Measurements from ENCODE around the gene C2orf42.
"Not testable (repeated sequence)": the region's sequence is repeated elsewhere in the genome, so short reads cannot be mapped to it uniquely, and the experiment has no call there.

The C2orf42 gene

DNA sequence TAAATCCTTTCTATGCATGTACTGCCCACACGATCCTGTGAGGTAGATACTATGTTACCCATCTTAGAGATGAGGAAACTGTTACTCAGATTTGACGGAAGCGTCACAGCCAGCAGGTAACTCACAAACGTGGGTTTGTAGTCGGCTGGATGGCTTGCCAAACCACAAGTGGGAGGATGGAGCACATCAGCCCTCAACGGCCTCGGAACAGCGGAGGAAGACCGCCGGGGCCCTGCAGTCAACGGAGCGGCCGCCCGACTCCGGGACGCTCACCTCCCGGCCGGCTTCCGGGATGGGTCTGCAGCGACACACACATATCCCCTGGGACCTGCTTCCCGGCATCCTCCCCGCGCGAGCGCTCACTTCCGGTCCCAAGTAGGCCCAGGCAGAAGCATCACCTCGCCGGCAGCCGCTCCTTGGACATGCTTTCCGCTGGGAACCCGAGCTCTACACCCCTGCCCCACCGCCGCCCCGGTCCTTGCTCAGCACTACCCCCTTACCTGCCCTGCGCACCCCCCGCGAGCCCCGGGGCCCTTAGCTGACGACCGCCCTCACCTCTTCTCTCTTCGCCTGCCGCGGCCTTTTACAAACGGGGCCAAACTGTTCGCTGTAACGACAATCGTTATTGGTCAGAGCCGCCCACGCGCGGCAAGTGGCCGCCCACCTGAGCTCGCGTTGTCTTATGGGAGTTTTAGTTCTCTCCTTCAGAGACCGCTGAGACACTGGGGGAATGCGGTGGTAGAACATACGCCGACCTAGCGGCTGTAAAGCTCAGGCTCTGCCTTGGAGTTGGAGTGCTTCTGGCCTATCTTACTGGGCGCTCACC lies at the start of gene C2orf42:
Gene C2orf42 (minus strand): TSS at position 602 of the 826 bp plus-strand sequence. CDS start 9,034 bp downstream, outside the sequence.
- DNase-seq (ENCODE audit: low read depth, low spot score) = peak; percentile 95

DNA sequence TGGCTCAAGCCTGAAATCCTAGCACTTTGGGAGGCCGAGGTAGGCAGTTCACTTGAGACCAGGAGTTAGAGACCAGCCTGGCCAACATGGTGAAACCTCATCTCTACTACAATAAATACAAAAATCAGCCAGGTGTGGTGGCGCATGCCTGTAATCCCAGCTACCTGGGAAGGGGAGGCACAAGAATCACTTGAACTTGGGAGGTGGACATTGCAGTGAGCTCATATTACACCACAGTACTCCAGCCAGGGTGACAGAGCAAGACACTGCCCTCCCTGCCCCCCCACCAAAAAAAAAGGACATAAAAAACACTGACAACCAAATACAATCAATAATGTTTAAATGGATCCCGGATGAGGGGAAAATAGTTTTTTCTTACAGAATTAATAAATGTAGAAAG lies 49.8 kb upstream of the C2orf42 start:
- DNase-seq (ENCODE audit: low read depth, low spot score) = no peak

DNA sequence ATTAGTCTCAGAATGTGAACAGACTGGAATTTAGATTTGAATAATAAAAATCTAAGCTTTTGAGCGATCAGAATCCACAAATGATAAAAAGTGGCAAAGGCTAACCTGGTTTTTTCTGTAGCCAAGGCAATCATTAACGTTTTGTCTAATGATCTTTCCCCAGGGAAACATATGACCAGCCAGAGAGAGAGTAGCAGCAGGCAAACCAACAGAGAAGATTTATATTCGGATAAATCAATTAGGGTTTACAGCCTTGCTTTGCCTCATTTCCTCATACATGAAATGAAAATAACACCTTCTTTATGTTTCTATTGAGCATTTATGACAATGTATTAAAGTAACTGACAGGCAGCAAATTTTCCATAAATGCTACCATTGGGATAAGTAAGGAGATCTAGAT lies 43.1 kb upstream of the C2orf42 start:
- no peak for DNase-seq (ENCODE audit: low read depth, low spot score)

DNA sequence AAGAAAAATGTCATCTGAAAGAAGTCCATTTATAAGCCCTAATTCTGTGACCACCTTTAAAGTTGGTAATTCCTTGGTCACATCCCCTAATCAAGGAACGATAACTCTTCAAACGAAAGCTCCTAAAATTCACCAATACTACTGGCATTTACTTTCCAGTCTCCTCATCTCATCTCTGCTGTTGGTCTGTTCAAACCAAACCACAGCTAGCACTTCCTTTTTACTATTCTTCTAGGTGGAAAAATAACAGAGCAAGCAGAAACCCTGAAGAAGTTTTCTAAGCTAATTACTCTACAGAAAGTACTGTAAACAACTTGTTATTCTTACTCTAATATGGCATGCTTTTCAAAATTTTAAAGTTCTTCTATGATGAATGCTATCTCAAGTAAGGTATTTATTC lies 36.0 kb upstream of the C2orf42 start:
- DNase-seq (ENCODE audit: low read depth, low spot score) = no peak

DNA sequence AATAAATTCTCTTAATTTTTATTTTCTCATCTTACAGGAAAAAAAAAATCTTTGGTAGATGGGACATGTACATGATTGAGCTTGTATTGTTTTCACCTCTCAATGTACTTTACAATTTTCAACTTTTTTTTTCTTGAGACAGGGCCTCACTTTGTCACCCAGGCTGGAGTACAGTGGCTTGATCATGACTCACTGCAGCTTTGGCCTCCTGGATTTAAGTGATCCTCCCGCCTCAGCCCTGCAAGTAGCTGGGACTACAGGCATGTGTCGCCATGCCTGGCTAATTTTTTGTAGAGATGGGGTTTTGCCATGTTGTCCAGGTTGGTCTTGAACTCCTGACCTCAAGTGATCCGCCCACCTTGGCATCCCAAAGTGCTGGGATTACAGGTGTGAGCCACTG lies 32.5 kb upstream of the C2orf42 start:
- not testable (repeated sequence) for DNase-seq (ENCODE audit: low read depth, low spot score)

DNA sequence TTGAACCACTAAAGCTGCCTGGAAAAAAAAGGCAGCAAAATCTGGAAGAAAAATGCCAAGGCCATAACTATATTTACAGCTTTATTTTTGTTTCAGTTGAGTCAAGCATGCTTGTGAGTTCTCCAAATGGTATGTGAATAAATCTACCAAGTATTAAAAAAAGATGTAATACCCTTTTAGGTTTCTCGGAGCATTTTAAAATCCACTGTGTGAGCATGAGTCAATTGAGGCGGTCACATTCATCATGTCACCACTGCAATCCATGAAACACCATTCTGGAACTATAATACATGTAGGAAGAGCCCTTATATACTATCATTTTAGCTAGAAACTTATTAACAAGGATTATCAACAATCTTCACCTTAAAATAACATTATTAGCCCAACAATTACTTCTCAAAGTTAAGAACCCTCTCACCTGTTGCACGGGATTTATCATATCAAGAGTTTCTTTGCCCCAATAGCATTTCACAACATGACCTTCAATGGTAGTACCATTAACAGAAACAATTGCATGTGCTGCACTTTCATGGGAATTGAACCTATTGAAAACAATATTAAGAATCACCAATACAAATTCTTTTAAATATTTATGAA lies 24.2 kb upstream of the C2orf42 start:
- DNase-seq (ENCODE audit: low read depth, low spot score) = no peak

DNA sequence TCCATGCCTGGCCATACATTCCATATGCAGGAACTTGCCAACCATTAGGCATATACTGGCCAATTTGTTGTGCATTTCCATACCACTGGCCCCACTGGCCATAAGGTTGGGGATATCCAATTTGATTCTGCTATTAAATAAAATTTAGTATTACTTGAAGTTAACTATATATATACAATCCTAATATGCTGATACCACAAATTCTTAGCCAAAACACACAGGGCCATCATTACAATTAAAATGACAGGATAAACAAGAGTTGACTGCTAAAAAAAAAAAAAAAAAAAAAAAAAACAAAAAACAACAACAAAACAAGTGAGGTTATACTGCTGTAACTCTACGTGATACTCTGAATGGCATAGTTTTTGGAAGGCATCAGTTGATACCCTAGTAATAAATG lies 23.5 kb upstream of the C2orf42 start:
- no peak for DNase-seq (ENCODE audit: low read depth, low spot score)

DNA sequence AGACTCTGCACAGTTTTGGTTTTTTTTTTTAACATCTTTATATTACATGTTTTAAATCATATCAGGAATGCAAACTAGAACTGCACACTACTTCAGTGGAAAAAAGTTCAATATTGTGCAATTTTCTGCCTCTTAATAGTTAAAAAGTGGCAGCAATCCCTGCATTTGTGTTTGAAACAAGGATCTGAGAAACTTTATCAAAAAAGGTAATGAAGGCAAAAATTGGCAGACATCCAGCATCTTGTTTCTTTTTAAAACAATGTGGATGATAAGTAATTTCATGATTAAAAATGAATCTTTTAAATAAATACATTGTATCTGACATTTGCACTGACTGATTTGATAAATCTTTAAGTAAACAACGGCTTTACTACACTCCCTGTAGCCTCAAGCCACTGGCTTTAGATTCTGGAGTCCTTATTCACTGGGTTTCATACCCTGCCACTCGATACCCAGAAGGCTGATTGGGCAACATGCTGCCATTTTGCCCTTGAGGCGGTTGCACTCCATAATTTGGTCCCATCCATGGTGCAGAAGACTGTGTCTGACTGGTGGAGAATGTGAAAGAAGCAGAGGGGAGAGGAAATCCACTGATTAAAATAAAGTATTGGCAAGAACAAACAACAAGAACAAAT lies 21.6 kb upstream of the C2orf42 start:
- no peak for DNase-seq (ENCODE audit: low read depth, low spot score)

DNA sequence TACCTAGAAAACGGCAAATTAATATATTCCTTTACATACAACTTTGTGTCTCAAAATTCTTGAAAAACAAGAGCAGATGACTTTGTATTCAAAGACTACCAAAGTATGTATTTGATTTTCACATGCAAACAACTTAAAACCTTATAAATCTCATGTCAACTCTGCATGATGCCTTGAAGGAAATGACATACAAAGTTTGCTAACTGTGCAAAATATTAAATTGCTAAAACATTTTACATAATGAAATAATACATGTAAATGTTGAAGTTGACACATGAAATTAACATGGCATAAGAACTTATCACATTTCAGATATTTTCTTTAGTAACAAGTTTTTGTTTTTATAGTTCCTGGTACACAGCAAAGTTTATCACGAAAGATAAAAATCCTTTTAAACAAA lies 20.8 kb upstream of the C2orf42 start:
- no peak for DNase-seq (ENCODE audit: low read depth, low spot score)

DNA sequence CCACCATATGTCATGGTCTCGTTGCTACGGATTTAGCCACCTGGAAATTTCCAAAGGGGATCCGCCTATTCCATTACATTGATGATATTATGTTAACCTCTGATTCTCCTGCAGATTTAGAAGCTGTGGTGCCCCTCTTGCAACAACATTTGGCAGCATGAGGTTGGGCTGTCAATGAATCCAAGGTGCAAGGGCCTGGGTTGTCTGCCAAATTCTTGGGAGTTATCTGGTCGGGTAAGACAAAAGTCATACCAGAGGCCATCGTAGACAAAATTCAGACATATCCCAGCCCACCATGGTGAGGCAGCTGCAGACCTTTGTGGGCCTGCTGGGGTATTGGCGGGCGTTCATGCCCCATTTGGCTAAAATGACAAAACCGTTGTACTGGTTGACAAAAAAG lies 13.6 kb upstream of the C2orf42 start:
- no peak for DNase-seq (ENCODE audit: low read depth, low spot score)

DNA sequence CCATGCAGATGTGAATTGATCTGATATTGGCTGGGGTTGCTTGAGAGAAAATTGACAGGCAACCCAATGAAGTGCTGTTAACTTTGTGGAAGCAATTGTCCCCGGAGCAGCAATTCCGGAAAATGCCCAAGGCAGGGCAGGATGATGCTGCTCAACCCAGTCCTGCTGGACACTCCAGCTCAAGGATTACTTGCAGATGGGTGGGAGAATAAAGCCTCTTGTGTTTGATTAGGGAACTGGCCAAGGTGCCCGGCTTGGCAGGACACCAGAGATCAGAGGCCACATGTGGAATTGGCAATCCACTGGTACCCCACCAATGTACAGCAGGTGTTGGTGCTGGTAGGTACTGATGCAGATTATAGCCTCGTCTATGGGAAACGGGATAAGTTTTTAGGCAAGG lies 12.3 kb upstream of the C2orf42 start:
- DNase-seq (ENCODE audit: low read depth, low spot score) = no peak

DNA sequence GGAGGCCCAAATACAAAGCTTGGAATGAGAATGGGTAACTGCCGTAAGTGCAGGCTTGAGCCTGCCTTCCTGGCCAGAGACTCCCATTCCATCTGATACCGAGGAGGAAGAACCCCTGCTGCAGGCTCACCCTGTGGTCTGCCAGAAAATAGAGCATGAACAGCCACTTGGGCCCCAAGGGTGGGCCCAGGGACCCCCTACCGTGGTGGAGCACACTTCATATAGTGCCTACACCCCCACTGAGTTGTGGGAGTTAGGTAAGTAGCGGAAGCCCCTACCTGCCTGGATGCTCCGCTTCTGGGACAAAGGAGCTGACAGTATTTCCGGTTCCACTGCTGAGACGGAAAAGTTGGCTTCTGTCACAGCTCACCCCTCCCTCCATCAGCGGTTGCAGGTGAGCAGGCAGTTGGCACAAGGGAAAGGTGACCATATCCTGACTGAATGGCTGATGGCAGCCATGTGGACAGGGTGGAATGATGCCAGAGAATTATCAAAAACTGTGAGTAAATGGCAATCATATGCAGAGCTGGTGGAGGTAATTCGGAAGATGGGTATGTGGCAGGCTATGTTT lies 11.5 kb upstream of the C2orf42 start:
- no peak for DNase-seq (ENCODE audit: low read depth, low spot score)

DNA sequence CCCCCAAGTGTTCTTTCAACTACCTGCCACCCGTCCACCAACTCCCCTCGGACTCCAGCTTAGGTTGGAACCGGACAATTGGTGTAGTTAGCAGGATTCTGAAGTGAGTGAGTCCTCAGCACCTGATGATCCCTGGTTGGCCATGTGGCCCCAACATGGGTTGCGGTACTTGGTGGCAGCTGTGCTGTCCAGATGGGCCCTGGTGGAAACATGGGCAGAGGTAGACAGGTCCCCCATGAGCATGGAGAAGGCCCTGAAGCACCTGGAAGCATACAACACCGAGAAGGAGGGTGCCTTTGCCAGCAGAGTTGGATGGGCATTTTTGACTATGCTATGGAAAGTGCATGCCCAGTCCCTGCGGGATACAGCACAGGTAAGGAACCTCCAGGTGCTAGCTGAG lies 11.0 kb upstream of the C2orf42 start:
- no peak for DNase-seq (ENCODE audit: low read depth, low spot score)

DNA sequence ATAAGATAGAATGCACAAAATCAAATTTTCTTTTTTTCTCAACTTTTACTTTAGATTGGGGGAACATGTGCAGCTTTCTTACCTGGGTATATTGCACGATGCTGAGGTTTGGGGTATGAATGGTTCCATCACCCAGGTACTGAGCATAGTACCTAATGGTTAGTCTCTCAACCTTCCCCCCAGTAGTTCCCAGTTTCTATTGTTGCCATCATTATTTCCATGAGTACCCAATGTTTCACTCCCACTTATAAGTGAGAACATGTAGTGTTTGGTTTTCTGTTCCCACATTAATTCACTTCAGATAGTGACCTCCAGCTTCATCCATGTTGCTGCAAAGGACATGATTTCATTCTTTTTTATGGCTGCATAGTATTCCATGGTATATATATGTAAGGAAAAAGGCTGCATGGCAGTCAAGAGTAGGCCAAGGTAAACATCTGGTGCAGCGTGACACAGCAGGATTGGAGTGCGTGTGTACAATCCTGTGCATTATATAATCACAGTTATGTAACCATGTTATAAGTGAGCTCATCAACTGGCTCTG lies 10.5 kb upstream of the C2orf42 start:
- DNase-seq (ENCODE audit: low read depth, low spot score) = no peak

DNA sequence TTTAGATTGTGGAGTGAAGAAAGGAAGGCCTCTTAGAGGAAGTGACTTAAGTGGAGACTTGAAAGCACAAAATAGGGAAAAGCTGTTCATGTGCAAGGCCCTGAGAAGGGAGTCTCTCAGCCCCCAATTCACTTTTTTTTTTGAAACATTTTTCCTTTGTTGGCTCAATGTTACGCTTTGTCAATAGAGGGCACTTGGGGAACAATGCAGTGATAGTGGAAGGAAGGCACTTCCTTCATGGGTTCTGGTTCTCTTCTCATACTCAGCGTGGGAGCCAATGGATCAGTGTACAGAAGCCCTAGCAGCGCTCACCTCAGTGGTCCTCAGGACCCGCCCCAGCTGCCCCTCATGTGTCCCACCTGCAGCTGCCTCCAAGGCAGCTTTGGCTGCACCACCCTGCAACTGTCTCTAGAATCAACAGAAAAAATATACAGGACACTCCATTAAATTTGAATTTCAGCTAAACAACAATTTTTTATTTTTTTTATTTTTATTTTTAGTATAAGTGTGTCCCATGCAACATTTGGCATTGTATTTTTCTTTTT lies 8.6 kb upstream of the C2orf42 start:
- DNase-seq (ENCODE audit: low read depth, low spot score) = no peak

DNA sequence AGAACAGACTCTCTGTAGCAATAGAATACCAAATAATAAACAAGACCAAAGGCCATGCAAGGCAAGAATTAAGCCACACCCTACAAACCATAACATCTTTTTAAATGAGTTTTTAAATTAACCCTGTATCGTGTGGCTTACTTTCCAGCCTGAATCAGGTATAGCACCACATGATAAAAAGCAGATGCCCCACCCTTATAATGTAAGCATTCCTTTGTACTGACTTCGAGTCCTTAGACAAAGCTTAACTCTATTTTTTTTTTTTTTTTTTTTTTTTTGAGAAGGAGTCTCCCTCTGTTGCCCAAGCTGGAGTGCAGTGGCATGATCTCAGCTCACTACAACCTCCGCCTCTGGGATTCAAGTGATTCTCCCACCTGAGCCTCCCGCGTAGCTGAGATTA lies 1.7 kb upstream of the C2orf42 start:
- no peak for DNase-seq (ENCODE audit: low read depth, low spot score)

DNA sequence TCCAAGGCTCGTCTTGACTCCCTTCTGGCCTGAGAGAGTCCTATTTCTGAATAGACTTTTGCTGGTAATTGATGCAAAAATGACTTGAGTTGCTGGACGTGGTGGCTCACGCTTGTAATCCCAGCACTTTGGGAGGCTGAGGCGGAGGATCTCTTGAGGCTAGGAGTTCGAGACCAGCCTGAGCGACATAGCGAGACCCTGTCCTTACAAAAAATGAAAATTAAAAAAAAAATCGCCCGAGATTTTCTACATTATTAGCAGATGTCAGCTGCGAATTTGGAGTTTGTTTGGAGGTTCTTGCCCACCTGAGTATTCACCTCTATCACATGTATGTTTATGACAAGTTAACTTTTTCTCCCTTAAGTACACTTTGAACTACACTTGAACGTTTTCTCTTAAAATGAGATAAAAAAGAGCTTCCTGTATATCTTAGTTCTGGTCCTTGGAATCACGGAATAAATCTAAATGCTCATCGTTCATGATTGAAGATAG lies 471 bp upstream of the C2orf42 start:
- DNase-seq (ENCODE audit: low read depth, low spot score) = no peak

DNA sequence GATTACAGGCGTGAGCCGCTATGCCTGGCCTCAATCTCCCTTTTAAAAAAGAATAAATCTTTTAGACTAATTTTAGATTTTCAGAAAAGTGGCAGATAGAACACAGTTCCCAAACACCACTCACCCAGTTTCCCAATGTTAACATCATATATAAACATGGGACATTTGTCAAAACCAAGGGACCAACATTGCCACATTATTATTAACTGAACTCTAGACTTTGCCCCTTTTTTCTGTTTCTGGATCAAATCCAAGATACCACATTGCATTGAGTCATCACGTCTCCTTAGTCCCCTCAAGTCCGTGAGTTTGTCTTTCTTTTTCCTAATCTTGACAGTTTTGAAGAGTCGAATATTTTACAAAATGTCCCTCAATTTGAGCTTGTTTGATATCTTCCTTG lies 2.4 kb downstream of the C2orf42 start:
- no peak for DNase-seq (ENCODE audit: low read depth, low spot score)

DNA sequence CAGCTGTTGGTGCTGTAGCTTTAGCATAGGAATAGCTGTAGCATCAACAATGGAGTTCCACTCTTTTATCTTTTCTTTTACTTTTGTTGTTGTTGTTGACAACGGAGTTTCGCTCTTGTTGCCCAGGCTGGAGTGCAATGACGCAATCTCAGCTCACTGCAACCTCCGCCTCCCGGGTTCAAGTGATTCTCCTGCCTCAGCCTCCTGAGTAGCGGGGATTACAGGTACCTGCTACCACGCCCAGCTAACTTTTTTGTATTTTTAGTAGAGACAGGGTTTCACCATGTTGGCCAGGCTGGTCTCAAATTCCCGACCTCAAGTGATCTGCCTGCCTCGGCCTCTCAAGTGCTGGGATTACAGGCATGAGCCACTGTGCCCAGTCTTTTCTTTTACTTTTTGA lies 3.6 kb downstream of the C2orf42 start:
- not testable (repeated sequence) for DNase-seq (ENCODE audit: low read depth, low spot score)

DNA sequence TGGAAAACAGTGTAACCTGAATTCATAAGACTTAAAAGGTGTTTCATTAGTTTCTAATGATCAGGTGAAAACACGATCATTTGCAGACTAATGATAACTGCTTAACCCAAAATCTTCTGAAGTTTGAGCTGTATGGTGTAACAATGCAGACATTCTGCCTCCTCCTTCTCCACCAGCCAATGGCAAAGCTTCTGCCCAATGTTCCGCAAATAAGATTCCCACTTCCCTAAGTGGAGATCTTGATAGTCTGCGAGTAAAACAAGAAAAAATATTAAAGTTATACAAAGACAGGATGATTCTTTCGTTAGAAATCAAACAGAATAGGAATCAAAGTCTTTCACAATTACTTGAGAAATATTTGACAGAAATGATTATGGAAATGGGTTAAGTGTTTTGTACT lies 8.1 kb downstream of the C2orf42 start:
- DNase-seq (ENCODE audit: low read depth, low spot score) = no peak

DNA sequence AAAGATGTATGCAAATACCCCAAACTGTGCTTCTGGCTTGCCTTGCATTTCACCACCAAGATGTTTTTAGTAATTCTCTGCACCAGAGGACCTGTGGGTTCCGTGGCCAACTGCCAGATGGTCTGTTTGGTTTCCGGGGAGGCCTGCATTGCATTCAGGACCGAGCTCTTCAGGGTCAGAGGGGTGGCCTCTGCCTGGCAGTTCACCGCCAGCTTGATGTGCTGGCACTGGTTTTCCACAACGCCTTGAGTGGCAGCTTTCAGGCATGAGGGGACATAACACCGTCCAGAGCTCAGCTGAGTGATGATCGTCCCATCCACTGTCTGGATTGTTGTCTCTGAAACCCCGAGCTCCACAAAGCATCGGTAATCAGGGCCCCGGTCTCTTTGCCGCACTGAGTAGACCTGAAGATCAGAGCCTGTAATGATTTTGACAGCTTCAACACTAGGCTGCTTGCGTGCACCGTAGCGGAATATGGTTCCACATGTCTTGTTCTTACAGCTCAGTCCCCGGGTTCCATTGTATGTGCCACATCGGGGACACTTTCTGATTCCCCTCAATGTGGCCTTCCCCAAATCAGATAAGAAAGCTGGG lies 9.4 kb downstream of the C2orf42 start:
- no peak for DNase-seq (ENCODE audit: low read depth, low spot score)

All from smooth muscle cell of the brain vasculature (primary cell).